ENCODE results near the gene PHACTR1.

The PHACTR1 gene

DNA sequence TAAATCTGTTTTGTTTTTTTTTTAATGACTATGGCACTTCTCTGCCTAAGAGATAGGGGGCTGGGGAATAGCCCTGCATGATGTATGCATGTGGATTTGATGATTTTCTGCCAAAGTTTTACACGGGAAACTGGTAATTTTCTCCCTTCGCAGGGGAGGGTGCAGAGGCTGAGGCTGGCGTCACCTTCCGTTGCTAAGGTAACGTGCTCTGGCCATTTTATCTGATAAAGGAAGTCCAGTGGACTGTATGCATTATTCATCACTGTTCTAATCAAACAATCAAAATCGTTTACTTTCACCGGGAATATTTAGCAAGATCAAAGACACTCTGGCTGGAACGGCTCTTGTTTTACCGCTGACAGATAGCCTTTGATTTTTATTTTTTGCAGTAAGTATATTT is 789 bp downstream of the PHACTR1 start:
- no peak overlapping the region for H2BK5ac ChIP-seq (ENCODE audit: low read depth, low read length, poor library complexity, severe bottlenecking)
- no peak overlapping the region for H4K91ac ChIP-seq (ENCODE audit: low read length)
- no peaks in the 10 kb centered on the region for H3K9me3 ChIP-seq (ENCODE audit: control insufficient read depth, low read length)
- H3K79me1 ChIP-seq (replicated peaks; ENCODE audit: low read length, poor library complexity, severe bottlenecking): no peaks in the 10 kb centered on the region
- H3K27me3 ChIP-seq (ENCODE audit: control insufficient read depth in 1 of 2, insufficient read depth in 1 of 2, low read length in 2 of 2): peaks cover 6 to 7% of the 10 kb centered on the region in 2 experiments
- no peak overlapping the region for H3K23ac ChIP-seq (ENCODE audit: low read length in 2 of 2)
- H2BK120ac ChIP-seq (ENCODE audit: low read depth, low read length): no peak overlapping the region
- H2BK12ac ChIP-seq (ENCODE audit: low read length in 2 of 2): no peak overlapping the region
- no peak overlapping the region for H3K18ac ChIP-seq (ENCODE audit: low read depth in 1 of 2, low read length in 2 of 2)
- H3K4me1 ChIP-seq (ENCODE audit: control insufficient read depth, insufficient read depth, low read depth, low read length): no peaks in the 10 kb centered on the region
- H3K4me2 ChIP-seq (ENCODE audit: low read length, poor library complexity, severe bottlenecking): no peak overlapping the region
- no peak overlapping the region for H3K4me3 ChIP-seq (ENCODE audit: insufficient read depth in 1 of 2, low read depth in 1 of 2, low read length in 2 of 2)
- H3K27ac ChIP-seq (ENCODE audit: low read length, poor library complexity, severe bottlenecking): no peak overlapping the region
- H3K14ac ChIP-seq (ENCODE audit: low read length in 2 of 2): no peak overlapping the region
- no peak overlapping the region for H2AFZ ChIP-seq (ENCODE audit: low read depth, low read length)
- H2BK15ac ChIP-seq (ENCODE audit: low read depth, poor library complexity, severe bottlenecking): no peak overlapping the region
- H3K4ac ChIP-seq (ENCODE audit: low read depth in 1 of 2, low read length in 2 of 2): no peak overlapping the region
- WGBS: 86% methylated on average over 9 of the region's 9 CpGs
- no peak overlapping the region for H4K8ac ChIP-seq (ENCODE audit: low read length)
- H2AK5ac ChIP-seq (ENCODE audit: low read length, severe bottlenecking): no peak overlapping the region
- no peak overlapping the region for H3K9ac ChIP-seq (ENCODE audit: low read length)
- H3K36me3 ChIP-seq (ENCODE audit: control insufficient read depth in 1 of 2, insufficient read depth in 2 of 2, low read depth in 1 of 2, low read length in 2 of 2): no peaks in the 10 kb centered on the region
- no peak for DNase-seq

- Histone ChIP-seq H4K91ac (ENCODE audit: low read length) (no peak overlapping the region), H2BK5ac (ENCODE audit: low read depth, low read length, poor library complexity, severe bottlenecking) (no peak overlapping the region), H3K14ac (ENCODE audit: low read length in 2 of 2) (no peak overlapping the region), H3K9ac (ENCODE audit: low read length) (no peak overlapping the region), H3K27ac (ENCODE audit: low read length, poor library complexity, severe bottlenecking) (no peak overlapping the region), H3K4me3 (ENCODE audit: insufficient read depth in 1 of 2, low read depth in 1 of 2, low read length in 2 of 2) (no peak overlapping the region), H3K18ac (ENCODE audit: low read depth in 1 of 2, low read length in 2 of 2) (no peak overlapping the region), H3K79me1 (replicated peaks; ENCODE audit: low read length, poor library complexity, severe bottlenecking) (no peaks in the 10 kb centered on the region), H2BK15ac (ENCODE audit: low read depth, poor library complexity, severe bottlenecking) (no peak overlapping the region), H3K4me1 (ENCODE audit: control insufficient read depth, insufficient read depth, low read depth, low read length) (no peaks in the 10 kb centered on the region), H3K9me3 (ENCODE audit: control insufficient read depth, low read length) (no peaks in the 10 kb centered on the region), H2BK12ac (ENCODE audit: low read length in 2 of 2) (no peak overlapping the region), H2BK120ac (ENCODE audit: low read depth, low read length) (no peak overlapping the region), H3K4ac (ENCODE audit: low read depth in 1 of 2, low read length in 2 of 2) (no peak overlapping the region), H3K27me3 (ENCODE audit: control insufficient read depth in 1 of 2, insufficient read depth in 1 of 2, low read length in 2 of 2) (peaks cover 6 to 7% of the 10 kb centered on the region in 2 experiments), H2AK5ac (ENCODE audit: low read length, severe bottlenecking) (no peak overlapping the region), H4K8ac (ENCODE audit: low read length) (no peak overlapping the region), H3K36me3 (ENCODE audit: control insufficient read depth in 1 of 2, insufficient read depth in 2 of 2, low read depth in 1 of 2, low read length in 2 of 2) (no peaks in the 10 kb centered on the region), H2AFZ (ENCODE audit: low read depth, low read length) (no peak overlapping the region), H3K23ac (ENCODE audit: low read length in 2 of 2) (no peak overlapping the region), H3K4me2 (ENCODE audit: low read length, poor library complexity, severe bottlenecking) (no peak overlapping the region)
- 77% methylated on average over 7 of the region's 9 CpGs for WGBS
- no peak for DNase-seq
Observed at GRCh38 chr6:12718015-12718414, 1.4 kb downstream of the PHACTR1 start.

DNA sequence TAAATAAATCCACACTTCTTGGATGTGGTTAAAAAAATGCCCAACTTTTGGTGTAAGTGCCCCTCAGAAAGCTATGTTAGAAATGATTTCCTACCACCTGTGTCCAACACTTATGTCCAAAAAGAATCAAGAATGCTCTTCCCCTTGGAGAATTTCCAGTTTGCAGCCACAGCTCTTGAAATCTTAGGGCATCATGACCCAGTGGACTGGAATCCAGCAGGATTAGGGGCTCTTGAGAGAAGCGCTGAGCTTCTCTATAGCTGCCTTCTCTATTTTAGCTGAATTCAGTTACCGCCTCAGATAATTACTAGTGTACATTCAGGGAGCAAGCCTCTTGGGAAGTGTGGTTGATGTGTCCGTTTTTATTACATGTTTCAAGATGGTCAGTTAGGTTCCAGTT is 2.5 kb downstream of the PHACTR1 start:
- H2BK12ac ChIP-seq (ENCODE audit: low read length in 2 of 2): no peak overlapping the region
- no peak overlapping the region for H3K23ac ChIP-seq (ENCODE audit: low read length in 2 of 2)
- no peak overlapping the region for H2AK5ac ChIP-seq (ENCODE audit: low read length, severe bottlenecking)
- H3K4me1 ChIP-seq (ENCODE audit: control insufficient read depth, insufficient read depth, low read depth, low read length): no peaks in the 10 kb centered on the region
- H2AFZ ChIP-seq (ENCODE audit: low read depth, low read length): no peak overlapping the region
- no peaks in the 10 kb centered on the region for H3K36me3 ChIP-seq (ENCODE audit: control insufficient read depth in 1 of 2, insufficient read depth in 2 of 2, low read depth in 1 of 2, low read length in 2 of 2)
- no peak overlapping the region for H4K8ac ChIP-seq (ENCODE audit: low read length)
- H2BK5ac ChIP-seq (ENCODE audit: low read depth, low read length, poor library complexity, severe bottlenecking): no peak overlapping the region
- no peak for DNase-seq
- H3K4ac ChIP-seq (ENCODE audit: low read depth in 1 of 2, low read length in 2 of 2): no peak overlapping the region
- no peaks in the 10 kb centered on the region for H3K9me3 ChIP-seq (ENCODE audit: control insufficient read depth, low read length)
- H3K27ac ChIP-seq (ENCODE audit: low read length, poor library complexity, severe bottlenecking): no peak overlapping the region
- no peak overlapping the region for H2BK120ac ChIP-seq (ENCODE audit: low read depth, low read length)
- no peak overlapping the region for H3K4me3 ChIP-seq (ENCODE audit: insufficient read depth in 1 of 2, low read depth in 1 of 2, low read length in 2 of 2)
- H4K91ac ChIP-seq (ENCODE audit: low read length): no peak overlapping the region
- H3K4me2 ChIP-seq (ENCODE audit: low read length, poor library complexity, severe bottlenecking): no peak overlapping the region
- no peak overlapping the region for H3K14ac ChIP-seq (ENCODE audit: low read length in 2 of 2)
- 75% methylated on average over 3 of the region's 3 CpGs for WGBS
- no peak overlapping the region for H2BK15ac ChIP-seq (ENCODE audit: low read depth, poor library complexity, severe bottlenecking)
- no peak overlapping the region for H3K9ac ChIP-seq (ENCODE audit: low read length)
- no peaks in the 10 kb centered on the region for H3K79me1 ChIP-seq (replicated peaks; ENCODE audit: low read length, poor library complexity, severe bottlenecking)
- no peak overlapping the region for H3K18ac ChIP-seq (ENCODE audit: low read depth in 1 of 2, low read length in 2 of 2)
- H3K27me3 ChIP-seq (ENCODE audit: control insufficient read depth in 1 of 2, insufficient read depth in 1 of 2, low read length in 2 of 2): peaks cover 6 to 7% of the 10 kb centered on the region in 2 experiments

DNA sequence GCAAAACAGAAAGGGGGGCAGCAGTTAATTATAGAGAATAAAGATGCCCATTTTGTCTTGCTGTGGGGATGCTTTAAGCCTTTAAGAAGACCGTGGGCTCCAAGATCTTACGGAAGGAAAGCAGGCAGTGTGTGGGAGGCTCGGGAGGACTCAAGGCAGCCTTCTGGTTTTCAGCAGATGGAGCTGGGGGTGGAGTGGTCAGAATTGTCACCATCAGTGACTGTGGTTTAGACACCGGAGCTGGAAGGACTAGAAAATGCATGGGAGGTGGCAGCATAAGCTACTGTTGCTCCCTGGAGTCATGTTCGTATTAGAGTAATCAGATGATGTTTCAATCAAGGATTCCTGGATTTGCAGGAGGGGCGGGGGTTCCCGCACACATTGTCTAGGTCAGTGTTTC is 3.7 kb downstream of the PHACTR1 start:
- Histone ChIP-seq H2BK12ac (ENCODE audit: low read length in 2 of 2) (no peak overlapping the region), H4K91ac (ENCODE audit: low read length) (no peak overlapping the region), H3K9me3 (ENCODE audit: control insufficient read depth, low read length) (no peaks in the 10 kb centered on the region), H4K8ac (ENCODE audit: low read length) (no peak overlapping the region), H3K9ac (ENCODE audit: low read length) (no peak overlapping the region), H3K36me3 (ENCODE audit: control insufficient read depth in 1 of 2, insufficient read depth in 2 of 2, low read depth in 1 of 2, low read length in 2 of 2) (no peaks in the 10 kb centered on the region), H3K27ac (ENCODE audit: low read length, poor library complexity, severe bottlenecking) (no peak overlapping the region), H3K18ac (ENCODE audit: low read depth in 1 of 2, low read length in 2 of 2) (no peak overlapping the region), H2BK5ac (ENCODE audit: low read depth, low read length, poor library complexity, severe bottlenecking) (no peak overlapping the region), H2AK5ac (ENCODE audit: low read length, severe bottlenecking) (no peak overlapping the region), H3K4me3 (ENCODE audit: insufficient read depth in 1 of 2, low read depth in 1 of 2, low read length in 2 of 2) (no peak overlapping the region), H3K14ac (ENCODE audit: low read length in 2 of 2) (no peak overlapping the region), H2BK15ac (ENCODE audit: low read depth, poor library complexity, severe bottlenecking) (no peak overlapping the region), H3K79me1 (replicated peaks; ENCODE audit: low read length, poor library complexity, severe bottlenecking) (no peaks in the 10 kb centered on the region), H3K4me1 (ENCODE audit: control insufficient read depth, insufficient read depth, low read depth, low read length) (no peaks in the 10 kb centered on the region), H3K27me3 (ENCODE audit: control insufficient read depth in 1 of 2, insufficient read depth in 1 of 2, low read length in 2 of 2) (peaks cover 7 to 9% of the 10 kb centered on the region in 2 experiments), H3K4me2 (ENCODE audit: low read length, poor library complexity, severe bottlenecking) (no peak overlapping the region), H3K23ac (ENCODE audit: low read length in 2 of 2) (no peak overlapping the region), H2BK120ac (ENCODE audit: low read depth, low read length) (no peak overlapping the region), H3K4ac (ENCODE audit: low read depth in 1 of 2, low read length in 2 of 2) (no peak overlapping the region), H2AFZ (ENCODE audit: low read depth, low read length) (no peak overlapping the region)
- WGBS: 83% methylated on average over 7 of the region's 7 CpGs
- DNase-seq: no peak

Measured in mesenchymal stem cell (in vitro differentiated cells and primary cell).